ENCODE results near the gene DRGX.

- TF ChIP-seq CTCF (IDR thresholded peaks at IDR 0.05): no peak
- TF ChIP-seq POLR2AphosphoS5 (IDR thresholded peaks at IDR 0.05): no peak
Observed at GRCh38 chr10:49335364-49335972, 60.4 kb downstream of the DRGX start.
